ENCODE measurements around the gene CACNA1C.
A peak's percentile ranks its signal among the peaks of the same experiment; 100 is the strongest.

The CACNA1C gene

DNA sequence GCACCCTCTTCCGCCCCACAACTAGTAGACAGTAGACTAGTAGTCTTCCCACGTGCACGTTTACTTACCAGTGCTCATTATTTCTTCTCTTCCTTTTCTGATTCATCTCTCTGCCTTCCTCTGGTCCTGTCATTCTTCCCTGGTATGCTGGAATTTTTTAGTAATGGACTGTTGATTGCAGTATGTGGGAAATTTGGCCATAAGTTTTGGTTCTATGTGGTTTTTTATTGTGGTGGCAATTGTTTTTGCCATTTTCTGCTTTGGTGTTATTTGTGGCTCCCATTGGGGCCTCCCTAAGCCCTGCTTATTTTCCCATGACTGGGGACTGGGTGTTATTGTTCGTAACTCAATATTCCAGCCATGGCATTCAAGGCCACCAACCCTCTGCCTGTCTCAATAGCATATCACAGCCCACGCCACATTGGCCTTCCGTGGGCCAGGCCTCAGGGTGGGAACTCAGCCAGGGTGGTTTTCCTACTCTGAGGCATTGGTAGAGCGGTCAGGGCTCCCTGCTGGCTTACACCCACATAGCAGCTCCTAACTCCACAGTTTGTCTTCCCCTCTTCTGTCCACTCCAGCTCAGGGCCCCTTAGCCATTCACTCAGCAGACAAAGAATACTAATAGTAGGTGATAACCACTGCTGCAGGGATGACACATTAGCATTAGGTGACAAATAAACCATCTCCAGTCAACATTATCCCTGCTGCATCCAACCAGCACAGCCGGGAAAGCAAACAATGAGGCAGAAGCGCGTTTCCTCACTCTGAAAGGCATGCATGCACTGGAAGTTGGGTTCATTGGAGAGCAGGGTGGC, 321.5 kb downstream of the CACNA1C start:
- DNase-seq, result no peak

DNA sequence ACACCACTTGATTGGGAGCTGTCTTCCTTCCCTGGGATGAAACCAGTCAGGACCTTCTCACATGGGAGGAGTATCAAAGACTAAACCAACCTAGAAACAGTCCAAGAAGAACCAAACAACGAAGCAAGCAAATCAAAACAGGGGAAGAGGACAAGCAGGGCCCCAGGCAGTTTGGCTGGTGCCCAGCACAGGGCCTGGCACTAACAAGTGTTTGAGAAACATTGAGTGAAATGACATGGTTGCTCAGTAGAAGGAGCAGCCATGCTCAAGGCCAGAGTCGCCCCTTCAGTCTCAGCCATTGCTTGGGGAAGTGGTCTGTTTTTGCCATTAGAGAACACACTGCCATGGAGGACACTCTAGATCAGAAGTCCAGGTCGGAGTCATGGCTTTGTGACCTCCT, 323.1 kb downstream of the CACNA1C start:
- no peak for DNase-seq

DNA sequence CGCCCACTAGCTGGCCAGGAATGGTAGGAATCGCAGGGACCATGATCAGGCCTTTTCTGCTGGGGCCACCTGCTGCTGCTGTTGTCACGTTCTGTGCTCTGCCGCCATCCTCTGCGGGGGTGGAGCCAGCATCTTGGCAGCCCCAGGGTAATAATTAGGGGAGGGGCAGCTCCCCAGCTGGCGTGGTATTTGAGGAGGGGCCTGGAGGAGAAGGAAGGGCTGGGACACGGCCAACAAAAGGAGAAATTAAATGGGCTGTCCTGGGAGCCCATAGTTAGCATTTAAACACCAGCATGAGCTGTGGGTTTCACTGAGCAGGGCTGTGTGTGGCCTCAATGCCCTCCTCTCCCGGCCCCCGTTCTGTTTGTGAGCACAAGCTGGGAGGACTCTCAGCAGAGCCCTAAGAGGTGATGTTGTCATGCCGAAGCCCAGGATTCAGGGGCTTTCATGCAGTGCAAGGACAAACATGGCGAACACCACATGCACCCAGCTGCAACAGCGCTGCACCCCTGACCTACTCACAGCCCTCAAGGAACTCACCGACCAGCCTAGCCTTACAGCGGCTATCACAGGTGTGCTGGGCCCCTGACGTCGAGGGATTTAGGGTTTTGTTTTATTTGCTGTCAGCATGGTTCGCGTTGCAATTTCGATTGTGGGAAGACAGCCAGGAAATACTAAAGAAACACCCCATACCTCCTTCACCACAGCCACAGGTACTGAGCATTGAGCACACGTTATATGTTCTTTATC, 324.3 kb downstream of the CACNA1C start:
- peak; percentile 52 for DNase-seq

DNA sequence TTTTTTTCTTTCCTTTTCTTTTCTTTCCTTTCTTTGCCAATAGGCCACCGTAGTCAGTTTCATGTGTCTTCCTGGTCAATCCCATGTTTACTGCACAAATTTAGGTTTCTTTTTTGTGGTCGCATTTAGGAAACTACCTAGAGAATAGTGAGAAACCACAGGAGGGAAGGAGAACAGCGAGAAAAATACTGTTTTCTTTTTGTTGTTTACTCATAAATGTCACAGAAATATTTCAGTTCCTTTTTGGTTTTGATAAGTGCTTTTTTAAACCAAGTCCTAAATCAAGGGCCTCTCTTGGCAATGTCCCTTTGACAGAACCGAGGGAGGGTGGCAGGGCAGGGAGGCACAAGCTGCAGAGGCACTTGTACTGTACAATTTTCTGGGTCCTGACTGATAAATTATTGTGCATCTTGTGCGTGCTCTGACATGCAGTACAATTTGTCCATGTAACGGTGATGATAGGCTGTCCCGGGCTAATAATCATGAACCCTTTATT, 326.1 kb downstream of the CACNA1C start:
- no peak for DNase-seq

DNA sequence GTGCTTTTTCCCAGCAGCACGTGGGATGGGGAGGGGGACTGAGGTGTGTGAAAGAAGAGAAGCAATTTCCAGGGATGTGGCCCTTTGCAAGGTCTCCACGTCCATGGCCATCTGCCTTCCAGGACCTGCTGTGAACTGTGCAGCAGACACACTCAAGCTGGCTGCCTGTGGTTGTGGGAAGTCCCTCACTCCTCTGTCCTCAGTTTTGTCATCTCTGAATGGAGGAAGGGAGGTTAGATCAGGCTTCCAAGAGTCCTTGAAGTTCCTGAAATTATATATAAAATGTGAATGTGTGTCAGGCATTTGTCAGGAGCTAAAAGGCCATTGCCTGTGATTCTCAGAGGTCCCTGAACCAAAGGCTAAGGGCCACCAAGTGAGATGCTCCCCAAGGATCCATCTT, 328.2 kb downstream of the CACNA1C start:
- no peak for DNase-seq

- no peak for DNase-seq
Measured at GRCh38 chr12:2382370-2383155, 329.8 kb downstream of the CACNA1C start.

DNA sequence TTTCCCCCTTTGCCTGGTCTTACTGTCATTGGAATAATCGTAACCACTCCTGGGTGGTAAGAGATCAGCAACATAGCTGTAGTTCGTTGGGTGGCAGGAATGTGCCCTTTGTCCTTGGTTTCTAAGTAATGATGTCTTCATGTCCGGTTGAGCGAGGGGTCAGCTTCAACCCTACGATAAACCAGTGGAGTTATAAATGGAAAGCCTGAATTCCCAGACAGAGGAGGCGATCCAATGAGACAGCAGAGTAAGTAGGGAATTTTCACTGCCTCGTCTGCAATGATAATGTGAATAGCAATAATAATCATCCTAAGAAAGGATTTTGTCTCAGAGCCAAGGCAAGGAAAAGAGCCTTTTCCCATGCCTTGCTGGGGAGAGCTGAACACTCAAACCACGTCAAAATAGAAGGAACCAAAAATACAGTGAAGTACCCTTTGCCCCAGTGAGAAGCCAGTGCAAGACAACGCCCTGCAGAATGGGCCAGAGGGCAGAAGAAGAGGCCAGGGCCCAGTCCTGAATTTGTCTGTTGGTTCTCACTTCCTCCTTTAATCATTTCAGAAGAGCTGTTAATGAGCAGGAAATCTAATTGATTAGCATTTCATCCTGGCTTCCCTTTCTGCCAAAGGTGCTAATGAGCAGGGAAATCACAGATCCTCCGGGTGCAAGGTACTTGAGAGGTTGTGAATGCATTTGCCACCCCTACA, 330.7 kb downstream of the CACNA1C start:
- no peak for DNase-seq

DNA sequence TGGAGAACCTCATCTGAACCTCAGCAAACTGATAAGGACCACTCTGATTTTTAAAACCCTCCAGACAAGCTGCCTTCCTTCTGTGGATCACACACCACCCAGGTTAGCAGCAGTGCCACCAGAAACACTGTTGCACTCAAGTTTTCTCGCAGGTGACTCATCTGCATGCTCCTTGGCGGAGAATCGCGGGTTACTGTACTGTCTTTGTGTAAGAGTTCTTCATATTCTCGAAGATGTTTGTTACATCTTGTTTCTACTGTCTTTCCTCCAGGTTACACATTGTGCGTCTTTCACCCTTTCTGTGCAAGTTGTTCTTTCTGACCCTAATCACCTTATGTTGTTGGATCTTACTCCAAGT, 331.2 kb downstream of the CACNA1C start:
- DNase-seq, result no peak

DNA sequence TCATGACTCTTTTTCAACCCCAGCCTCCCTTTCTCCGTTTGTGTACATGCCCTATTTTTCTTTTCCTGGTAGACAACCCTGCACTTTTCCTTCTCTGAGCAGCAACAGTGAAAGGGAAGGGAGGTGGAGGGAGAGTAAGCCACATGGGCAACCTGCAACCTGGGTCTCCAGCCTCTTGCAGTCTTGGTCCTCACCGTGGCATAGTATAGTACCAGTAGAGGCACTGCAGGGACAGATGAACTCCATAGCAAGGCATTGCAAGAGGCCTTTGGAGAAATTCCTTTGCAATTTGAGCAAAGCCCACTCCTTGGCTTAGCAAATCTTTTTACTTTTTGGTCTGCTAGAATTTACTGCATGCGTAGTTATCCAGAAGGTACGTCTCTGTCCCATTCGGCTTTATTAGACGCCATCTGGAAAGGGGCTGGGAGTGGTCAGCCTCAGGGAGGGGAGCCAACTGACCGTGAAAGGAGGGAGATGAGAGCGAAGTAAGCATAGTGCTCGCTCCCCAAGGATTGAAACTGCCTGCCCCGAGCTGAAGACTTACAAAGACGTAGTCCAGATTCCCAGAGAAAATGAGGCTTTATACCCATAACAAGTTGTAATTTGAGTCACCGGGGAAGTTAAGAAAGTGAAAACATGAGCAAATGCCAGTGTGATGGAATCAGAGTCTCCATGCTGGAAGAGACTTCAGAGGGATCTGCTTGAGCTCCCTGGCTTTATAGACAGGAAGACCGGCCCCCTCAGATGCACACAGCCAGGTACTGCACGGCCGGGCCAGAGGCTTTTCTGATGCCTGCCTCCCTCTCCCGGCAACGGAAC, 332.0 kb downstream of the CACNA1C start:
- DNase-seq, result no peak

DNA sequence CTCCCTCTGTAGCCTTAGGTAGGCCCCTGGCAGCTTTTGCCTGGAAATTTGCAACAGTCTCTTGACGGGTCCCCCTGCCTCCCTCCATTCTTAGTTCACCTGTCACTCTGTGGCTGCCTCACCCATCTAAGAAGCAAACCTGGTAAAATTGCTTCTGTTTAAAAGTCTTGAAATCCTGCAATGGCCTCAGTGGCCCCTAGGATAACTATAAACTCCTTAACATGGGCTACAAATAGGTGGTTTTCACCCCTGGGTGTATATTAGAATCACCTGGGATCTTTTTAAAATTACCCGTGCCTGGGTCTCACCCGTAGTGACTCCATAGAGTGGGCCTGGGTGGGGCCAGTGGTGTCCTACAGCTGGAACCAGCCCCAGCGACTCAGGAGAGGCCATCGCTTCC, 332.7 kb downstream of the CACNA1C start:
- no peak for DNase-seq

DNA sequence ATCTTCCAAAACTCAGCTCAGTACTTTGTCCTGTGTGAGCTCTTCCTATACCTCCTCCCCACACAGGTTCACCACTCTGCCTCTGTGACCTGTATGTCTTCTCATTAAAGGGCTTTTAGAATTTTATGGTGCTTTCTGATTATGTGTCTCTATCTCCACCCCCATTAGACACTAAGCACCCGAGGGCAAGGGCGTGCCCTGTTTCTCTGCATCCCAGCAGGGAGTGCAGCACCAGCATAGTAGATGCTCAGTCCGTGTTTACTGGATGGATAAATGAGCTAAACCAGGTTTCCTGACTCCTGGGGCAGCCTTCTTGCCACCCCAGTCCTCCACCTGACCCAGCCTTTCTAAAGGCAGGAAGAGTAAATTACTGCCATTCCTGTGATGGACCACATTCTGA, 333.8 kb downstream of the CACNA1C start:
- no peak for DNase-seq

- DNase-seq, result no peak
Measured at GRCh38 chr12:2387103-2387834, 334.5 kb downstream of the CACNA1C start.

GRCh38 chr12:2389079-2389790, 336.4 kb downstream of the CACNA1C start:
- DNase-seq, result no peak

GRCh38 chr12:2390133-2390532, 337.3 kb downstream of the CACNA1C start:
- DNase-seq, result no peak

GRCh38 chr12:2390850-2391390, 338.1 kb downstream of the CACNA1C start:
- no peak for DNase-seq

- no peak for DNase-seq
Measured at GRCh38 chr12:2391740-2392331, 339.0 kb downstream of the CACNA1C start.

DNA sequence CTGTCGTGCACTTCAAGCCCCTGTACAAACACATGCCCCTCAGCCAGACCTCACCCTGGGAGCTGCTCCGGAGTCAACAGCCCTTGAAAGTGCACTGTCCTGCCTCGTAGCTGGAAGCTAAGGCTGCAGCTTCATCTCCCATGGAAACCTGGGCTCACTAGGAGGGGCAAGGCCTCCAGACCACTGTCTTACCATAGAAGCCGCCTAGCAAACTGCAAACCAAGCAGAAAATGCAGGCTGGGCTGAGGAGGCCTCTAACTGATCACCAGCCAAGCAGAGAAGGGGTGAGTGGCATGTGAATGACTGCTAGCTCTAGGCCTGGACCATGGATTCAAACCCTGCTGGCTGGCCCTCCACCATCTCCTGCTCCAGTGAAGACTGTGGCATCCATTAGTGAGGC, 340.2 kb downstream of the CACNA1C start:
- no peak for DNase-seq

GRCh38 chr12:2393996-2394395, 341.2 kb downstream of the CACNA1C start:
- no peak for DNase-seq

GRCh38 chr12:2395354-2395977, 342.7 kb downstream of the CACNA1C start:
- DNase-seq, result no peak
